ENCODE results near the gene BRIX1. TPM values are rescaled to one million over a fixed set of nuclear protein-coding genes. Genes with fewer than 3 reads are reported as not detected.

BRIX1 gene
- total RNA-seq, 1 experiment from 2014 or later = 76.4 TPM

- no TSS peak for BruUV-seq (replicated peaks)
- no peak overlapping the region for H3K9ac ChIP-seq (ENCODE audit: low read length)
Observed at GRCh38 chr5:34898258-34898895, 17.1 kb upstream of the BRIX1 start.

More at GRCh38 chr5:34898258-34898895, 17.1 kb upstream of the BRIX1 start:
- H4K20me1 ChIP-seq (ENCODE audit: insufficient read depth) = no peaks in the 10 kb centered on the region
- ChIA-PET POLR2A (interaction anchor here (1.1 kb wide), 1 partner anchor 375 kb away, joined by 4 read pairs; no protein-coding TSS in a partner anchor), RAD21 (ENCODE audit: low non-redundant PET in 1 of 2, low total read pairs in 2 of 2, uncharacterized antibody in 2 of 2, unreplicated experiment in 2 of 2) (interaction anchor here (1.8 to 1.9 kb wide), 2 partner anchors 412 kb away, joined by 4 to 5 read pairs; no protein-coding TSS in a partner anchor), CTCF (interaction anchor here (0.7 to 2.2 kb wide), 7 partner anchors 105 to 424 kb away, joined by 4 to 16 read pairs (median 6); no protein-coding TSS in a partner anchor)
- H3K27me3 ChIP-seq (ENCODE audit: insufficient read depth, low read length) = no peaks in the 10 kb centered on the region
- ATAC-seq = peak; percentile 87
- no peak overlapping the region for H3K27ac ChIP-seq (ENCODE audit: low read depth, low read length)
- no peak overlapping the region for H3K4me3 ChIP-seq (replicated peaks in 1 of 2; ENCODE audit: low read depth in 1 of 2, low read length in 2 of 2)
- H3K4me2 ChIP-seq (ENCODE audit: low read length) = no peak overlapping the region
- H2AFZ ChIP-seq (ENCODE audit: low read depth, low read length, poor library complexity, severe bottlenecking) = no peak overlapping the region
- H3K4me1 ChIP-seq (ENCODE audit: control insufficient read depth in 1 of 2, insufficient read depth in 2 of 2, low read length in 2 of 2) = no peaks in the 10 kb centered on the region
- intact Hi-C loops (cut with micrococcal nuclease) = loop anchor here (1.0 to 10.0 kb wide), 4 partner anchors 244 to 424 kb away; partner anchors contain the start of gene RAI14
- no peaks in the 10 kb centered on the region for H3K79me2 ChIP-seq (ENCODE audit: insufficient read depth, low read length)
- H3K9me3 ChIP-seq (ENCODE audit: control insufficient read depth in 1 of 2, insufficient read depth in 1 of 2, low read depth in 1 of 2, low read length in 2 of 2) = no peaks in the 10 kb centered on the region
- no peaks in the 10 kb centered on the region for H3K9me2 ChIP-seq (ENCODE audit: insufficient read depth)
- DNase-seq (ENCODE audit: low read depth, low spot score) = peak; percentile 44
- no peak for TF ChIP-seq EGR1 (IDR thresholded peaks at IDR 0.05; ENCODE audit: low read depth)
- TF ChIP-seq TCF7L2 (IDR thresholded peaks at IDR 0.05; ENCODE audit: borderline replicate concordance, extremely low read depth, insufficient read depth, insufficient read length) = no peak
- peak; percentile 89 for TF ChIP-seq RAD21 (IDR thresholded peaks at IDR 0.05; ENCODE audit: low read depth)
- peak; percentile 76 to 90 (median 88); a peak in 5 of 6 replicates for TF ChIP-seq CTCF (IDR thresholded peaks at IDR 0.05 in 2 of 3, conservative IDR thresholded peaks at IDR 0.05 in 1 of 3; ENCODE audit: borderline replicate concordance in 1 of 3, insufficient read depth in 1 of 3, low read depth in 2 of 3, low read length in 2 of 3)
- TF ChIP-seq EZH2 (IDR thresholded peaks at IDR 0.05) = no peak
- H3K36me3 ChIP-seq (ENCODE audit: control insufficient read depth in 1 of 2, insufficient read depth in 2 of 2, low read length in 2 of 2) = no peaks in the 10 kb centered on the region

Measured in HCT116 (cell line).